ENCODE measurements around the gene DHCR7. TPM values are rescaled to one million over a fixed set of nuclear protein-coding genes. Genes with fewer than 3 reads are reported as not detected.

Gene DHCR7
- total RNA-seq, 8 experiments from 2014 or later = 15.3 to 155 (median 49.6) TPM

- Histone ChIP-seq H3K27ac (peak overlapping the region in 1 of 2 donors; percentile 74), H3K4me3 (peak overlapping the region; percentile 68 to 88 (median 84)), H3K4me1 (replicated peaks in 1 of 2) (peaks cover 21 to 30% of the 10 kb centered on the region in 2 donors)
- in situ Hi-C loops (cut with MboI; ENCODE audit: low pct_unique_long_range_greater_than_20kb in 2 of 9, low sequenced_read_pairs in 9 of 9, unreplicated experiment in 9 of 9) = loop anchor here in 1 of 9 experiments (25.0 kb wide), 1 partner anchor 987 kb away; no protein-coding TSS in a partner anchor
- 0 to 50% (median 35%) methylated on average over 1 to 4 of the region's 6 CpGs; no CpG with 5 or more reads in 6 of the 10 experiments for WGBS, 10 experiments
- no peak for ATAC-seq (replicated peaks in 6 of 8)
These were observed 1.4 kb upstream of the DHCR7 start for GRCh38 chr11:71449596-71449995.

DNA sequence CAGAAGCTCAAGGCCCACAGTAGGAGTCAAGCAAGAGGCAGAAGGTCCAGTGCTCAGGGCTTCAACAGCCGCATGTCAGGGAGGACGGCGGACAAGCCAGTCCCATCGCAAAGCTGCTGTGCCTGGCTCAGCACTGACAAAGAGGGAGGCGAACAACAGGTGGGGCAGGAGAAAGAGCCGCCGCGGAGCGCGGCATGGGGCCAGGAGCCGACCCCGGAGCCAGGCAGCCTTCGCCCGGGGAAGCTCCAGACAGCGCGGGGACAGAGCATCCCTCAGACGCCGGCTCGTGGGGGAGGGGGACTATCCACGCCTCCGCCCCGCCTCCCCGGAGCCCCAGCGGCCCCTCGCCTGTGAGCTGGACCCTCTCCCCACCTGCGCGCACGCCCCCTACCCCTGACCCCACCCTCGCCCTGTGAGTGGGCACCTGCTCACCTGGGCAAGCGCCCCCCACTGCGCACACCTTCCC, 369 bp downstream of the DHCR7 start:
- Histone ChIP-seq H3K27ac (peak overlapping the region; percentile 71 to 72), H3K4me3 (peak overlapping the region; percentile 68 to 88 (median 84)), H3K4me1 (replicated peaks in 1 of 2) (peaks cover 14 to 26% of the 10 kb centered on the region in 2 donors)
- WGBS, 10 experiments = 0% methylated on average over 4 of the region's 31 CpGs; no CpG with 5 or more reads in 9 of the 10 experiments
- peak; percentile 34 to 55 (median 48) for ATAC-seq (replicated peaks in 6 of 8)
- in situ Hi-C loops (cut with MboI; ENCODE audit: low pct_unique_long_range_greater_than_20kb in 2 of 9, low sequenced_read_pairs in 9 of 9, unreplicated experiment in 9 of 9) = loop anchor here in 1 of 9 experiments (25.0 kb wide), 1 partner anchor 986 kb away; no protein-coding TSS in a partner anchor

DNA sequence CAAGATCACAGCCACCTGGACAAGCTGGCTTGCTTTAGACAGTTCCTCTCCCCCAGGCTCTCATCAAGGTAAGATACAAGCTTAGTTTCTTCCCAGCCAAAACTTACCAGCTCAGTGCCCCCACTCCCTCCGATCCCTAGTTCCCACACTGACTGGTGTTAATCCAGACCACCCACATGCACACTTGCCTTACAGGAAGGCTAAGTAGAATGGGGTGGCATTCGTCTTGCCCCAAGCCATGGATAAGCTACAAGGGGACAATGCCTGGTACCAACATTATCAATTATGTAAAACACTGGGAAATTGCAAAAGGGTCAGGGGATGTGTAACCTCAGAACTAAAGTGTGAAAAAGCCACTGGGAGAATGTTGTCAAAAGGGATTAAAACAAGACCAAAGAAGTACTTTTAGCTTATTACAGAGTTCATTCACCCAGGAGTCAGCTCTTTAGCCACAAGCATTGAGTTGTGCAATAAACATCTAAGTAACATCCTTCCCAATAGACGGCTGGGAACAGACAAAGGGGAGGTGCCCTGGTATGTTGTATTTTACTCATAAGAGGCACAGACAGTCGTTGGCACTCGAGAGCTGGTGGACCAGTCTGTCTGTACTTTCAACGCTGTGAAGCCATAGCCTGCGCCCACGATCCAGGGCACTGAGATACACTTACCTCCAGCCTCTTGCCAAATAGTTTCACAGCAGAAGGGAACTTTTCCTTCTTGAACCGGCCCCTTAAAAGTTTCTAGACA, 1.1 kb downstream of the DHCR7 start:
- peaks cover 12 to 26% of the 10 kb centered on the region in 2 donors for H3K4me1 ChIP-seq (replicated peaks in 1 of 2)
- WGBS, 10 experiments = 0 to 63% (median 27%) methylated on average over 1 to 7 of the region's 9 CpGs
- H3K4me3 ChIP-seq = peak overlapping the region; percentile 68 to 88 (median 84)
- ATAC-seq (replicated peaks in 6 of 8) = peak in 3 of 8 experiments; percentile 1 to 14 (median 6)
- in situ Hi-C loops (cut with MboI; ENCODE audit: low pct_unique_long_range_greater_than_20kb in 2 of 9, low sequenced_read_pairs in 9 of 9, unreplicated experiment in 9 of 9) = loop anchor here in 1 of 9 experiments (25.0 kb wide), 1 partner anchor 985 kb away; no protein-coding TSS in a partner anchor
- no peak overlapping the region for H3K27ac ChIP-seq

DNA sequence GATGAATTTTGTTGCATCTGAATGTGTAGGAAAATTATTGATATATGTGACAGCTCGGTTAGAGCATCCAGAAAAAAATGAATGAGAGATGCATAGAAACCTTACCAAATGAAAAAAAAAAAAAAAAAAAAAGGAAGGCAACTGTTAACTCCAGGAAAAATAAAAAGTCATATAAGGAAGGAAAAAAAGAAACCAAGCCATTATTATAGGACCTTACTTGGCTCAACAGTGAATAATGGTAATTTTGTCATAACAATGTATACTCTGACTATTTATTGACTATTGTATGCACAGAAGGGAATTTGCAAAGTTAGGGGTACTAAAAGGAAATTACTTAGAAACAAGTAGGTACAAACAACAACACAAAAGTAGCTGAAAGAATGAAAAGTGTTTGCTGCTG, 2.0 kb downstream of the DHCR7 start:
- H3K27ac ChIP-seq = no peak overlapping the region
- H3K4me1 ChIP-seq (replicated peaks in 1 of 2) = peaks cover 2 to 17% of the 10 kb centered on the region in 2 donors
- in situ Hi-C loops (cut with MboI; ENCODE audit: low pct_unique_long_range_greater_than_20kb in 2 of 9, low sequenced_read_pairs in 9 of 9, unreplicated experiment in 9 of 9) = loop anchor here in 1 of 9 experiments (25.0 kb wide), 1 partner anchor 984 kb away; no protein-coding TSS in a partner anchor
- WGBS, 10 experiments = 17 to 100% (median 96%) methylated on average over 1 of the region's 1 CpG; no CpG with 5 or more reads in 2 of the 10 experiments
- no peak overlapping the region for H3K4me3 ChIP-seq
- no peak for ATAC-seq (replicated peaks in 6 of 8)

DNA sequence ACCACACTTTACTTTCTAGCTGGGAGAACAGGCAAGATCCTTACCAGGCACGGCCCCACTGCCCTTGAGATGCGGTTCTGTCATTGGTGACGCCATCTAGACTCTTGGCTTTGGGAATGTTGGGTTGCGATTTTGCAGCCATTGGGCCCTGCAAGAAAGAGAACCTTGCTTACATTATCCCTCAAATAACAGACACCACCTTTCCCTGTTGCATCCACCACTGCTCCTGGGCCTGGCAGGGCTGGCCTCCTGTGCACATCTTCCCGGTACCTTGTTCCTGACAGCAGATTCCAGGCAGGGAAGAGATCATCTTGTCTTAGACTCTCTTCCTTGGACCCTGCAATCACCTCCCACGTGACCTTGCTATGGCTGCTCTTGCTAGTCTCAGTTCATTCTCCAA, 3.4 kb downstream of the DHCR7 start:
- H3K4me1 ChIP-seq (replicated peaks in 1 of 2) = peaks cover 2 to 5% of the 10 kb centered on the region in 2 donors
- H3K4me3 ChIP-seq = no peak overlapping the region
- in situ Hi-C loops (cut with MboI; ENCODE audit: low pct_unique_long_range_greater_than_20kb in 2 of 9, low sequenced_read_pairs in 9 of 9, unreplicated experiment in 9 of 9) = loop anchor here in 1 of 9 experiments (25.0 kb wide), 1 partner anchor 983 kb away; no protein-coding TSS in a partner anchor
- WGBS, 10 experiments = 87 to 100% (median 97%) methylated on average over 1 to 6 of the region's 6 CpGs; no CpG with 5 or more reads in 3 of the 10 experiments
- H3K27ac ChIP-seq = no peak overlapping the region
- no peak for ATAC-seq (replicated peaks in 6 of 8)

- in situ Hi-C loops (cut with MboI; ENCODE audit: low pct_unique_long_range_greater_than_20kb in 2 of 9, low sequenced_read_pairs in 9 of 9, unreplicated experiment in 9 of 9) = loop anchor here in 1 of 9 experiments (25.0 kb wide), 1 partner anchor 982 kb away; no protein-coding TSS in a partner anchor
- no peak overlapping the region for H3K4me3 ChIP-seq
- 91 to 100% (median 91%) methylated on average over 1 to 17 of the region's 20 CpGs; no CpG with 5 or more reads in 7 of the 10 experiments for WGBS, 10 experiments
- H3K4me1 ChIP-seq (replicated peaks in 1 of 2) = peaks cover 0 to 2% of the 10 kb centered on the region in 2 donors
- no peak for ATAC-seq (replicated peaks in 6 of 8)
- no peak overlapping the region for H3K27ac ChIP-seq
These were observed 4.3 kb downstream of the DHCR7 start for GRCh38 chr11:71443736-71444445.

DNA sequence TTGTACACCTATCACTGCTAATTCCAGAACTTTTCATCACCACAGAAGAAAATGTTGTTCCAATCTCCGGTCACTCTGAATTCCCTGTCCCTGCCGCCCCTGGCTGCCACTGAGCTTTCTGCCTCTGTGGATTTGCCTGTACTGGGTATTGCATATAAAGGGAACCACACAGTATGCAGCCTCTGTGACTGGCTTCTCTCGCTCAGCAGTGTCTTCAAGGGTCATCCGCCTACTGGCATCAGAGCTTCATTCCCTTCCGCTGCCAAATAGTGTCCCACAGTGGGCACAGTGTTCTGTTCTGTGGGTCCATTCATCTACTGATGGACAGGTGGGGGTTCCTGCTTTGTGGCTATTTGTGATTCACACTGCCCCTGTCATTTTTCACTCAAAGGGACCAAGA, 5.3 kb downstream of the DHCR7 start:
- ATAC-seq (replicated peaks in 6 of 8) = no peak
- H3K27ac ChIP-seq = no peak overlapping the region
- H3K4me3 ChIP-seq = no peak overlapping the region
- in situ Hi-C loops (cut with MboI; ENCODE audit: low pct_unique_long_range_greater_than_20kb in 2 of 9, low sequenced_read_pairs in 9 of 9, unreplicated experiment in 9 of 9) = loop anchor here in 1 of 9 experiments (25.0 kb wide), 1 partner anchor 981 kb away; no protein-coding TSS in a partner anchor
- WGBS, 10 experiments = 83 to 100% (median 100%) methylated on average over 1 to 4 of the region's 5 CpGs; no CpG with 5 or more reads in 4 of the 10 experiments
- peaks cover 0 to 2% of the 10 kb centered on the region in 2 donors for H3K4me1 ChIP-seq (replicated peaks in 1 of 2)

DNA sequence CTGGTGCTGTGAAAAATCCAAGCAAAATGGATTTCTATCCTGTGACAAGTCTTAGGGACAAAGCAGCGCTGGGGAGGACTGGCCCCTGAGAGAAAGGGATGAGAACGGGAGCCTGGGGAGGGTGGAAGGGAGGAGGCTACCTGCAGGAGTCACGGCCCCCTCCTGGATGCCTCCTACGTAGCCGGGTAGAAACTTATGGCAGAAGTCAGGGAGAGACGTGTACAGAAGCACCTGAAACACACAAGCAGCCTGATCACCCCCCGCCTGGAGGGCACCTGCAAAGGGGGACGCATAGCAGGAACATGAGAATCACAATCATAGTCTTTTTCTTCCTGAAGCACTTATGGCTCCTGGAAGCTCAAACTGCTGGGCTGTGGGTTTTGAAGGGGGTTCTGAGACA, 6.1 kb downstream of the DHCR7 start:
- in situ Hi-C loops (cut with MboI; ENCODE audit: low pct_unique_long_range_greater_than_20kb in 2 of 9, low sequenced_read_pairs in 9 of 9, unreplicated experiment in 9 of 9) = loop anchor here in 1 of 9 experiments (25.0 kb wide), 1 partner anchor 980 kb away; no protein-coding TSS in a partner anchor
- ATAC-seq (replicated peaks in 6 of 8) = no peak
- WGBS, 10 experiments = 60 to 100% (median 92%) methylated on average over 1 to 4 of the region's 8 CpGs; no CpG with 5 or more reads in 3 of the 10 experiments
- H3K4me1 ChIP-seq (replicated peaks in 1 of 2) = no peaks in the 10 kb centered on the region
- no peak overlapping the region for H3K4me3 ChIP-seq
- no peak overlapping the region for H3K27ac ChIP-seq

GRCh38 chr11:71441251-71441650, 6.9 kb downstream of the DHCR7 start:
- H3K27ac ChIP-seq = no peak overlapping the region
- H3K4me3 ChIP-seq = no peak overlapping the region
- H3K4me1 ChIP-seq (replicated peaks in 1 of 2) = no peaks in the 10 kb centered on the region
- no peak for ATAC-seq (replicated peaks in 6 of 8)
- 92 to 100% (median 100%) methylated on average over 1 to 4 of the region's 11 CpGs; no CpG with 5 or more reads in 3 of the 10 experiments for WGBS, 10 experiments
- in situ Hi-C loops (cut with MboI; ENCODE audit: low pct_unique_long_range_greater_than_20kb in 2 of 9, low sequenced_read_pairs in 9 of 9, unreplicated experiment in 9 of 9) = loop anchor here in 1 of 9 experiments (25.0 kb wide), 1 partner anchor 979 kb away; no protein-coding TSS in a partner anchor

DNA sequence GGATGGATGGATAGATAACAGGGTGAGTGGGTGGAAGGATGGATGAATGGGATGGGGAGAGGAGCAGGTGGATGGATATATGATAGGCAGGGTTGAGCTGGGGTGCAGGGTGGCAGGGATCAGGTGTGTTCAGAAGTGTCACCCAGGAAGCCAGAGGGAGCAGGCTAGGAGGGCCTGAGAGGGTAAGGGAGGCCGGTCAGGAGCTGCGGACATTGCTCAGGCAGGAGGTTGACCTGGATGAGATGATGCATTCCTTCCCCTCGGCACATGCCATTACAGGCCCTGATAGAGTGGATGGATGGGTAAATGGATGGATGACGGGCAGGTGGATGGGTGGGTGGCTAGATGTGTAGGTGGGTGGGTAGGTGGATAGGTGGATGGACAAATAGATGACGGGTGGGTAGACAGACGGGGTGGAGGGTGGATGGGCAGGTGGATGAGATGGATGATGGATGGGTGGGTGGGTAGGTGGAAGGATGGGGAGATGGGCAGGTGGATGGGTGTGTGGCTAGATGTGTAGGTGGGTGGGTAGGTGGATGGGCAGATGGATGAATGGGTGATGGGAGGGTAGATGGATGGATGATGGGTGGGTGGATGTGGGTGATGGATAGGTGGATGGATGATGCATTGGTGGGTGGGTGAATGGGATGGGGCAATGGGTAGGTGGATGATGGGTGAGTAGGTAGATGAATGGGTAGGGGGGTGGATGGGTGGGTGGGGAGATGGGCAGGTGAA, 8.0 kb downstream of the DHCR7 start:
- no peak overlapping the region for H3K4me3 ChIP-seq
- WGBS, 10 experiments = 93 to 100% (median 100%) methylated on average over 1 to 5 of the region's 6 CpGs; no CpG with 5 or more reads in 5 of the 10 experiments
- ATAC-seq (replicated peaks in 6 of 8) = no peak
- no peak overlapping the region for H3K27ac ChIP-seq
- in situ Hi-C loops (cut with MboI; ENCODE audit: low pct_unique_long_range_greater_than_20kb in 2 of 9, low sequenced_read_pairs in 9 of 9, unreplicated experiment in 9 of 9) = loop anchor here in 1 of 9 experiments (25.0 kb wide), 1 partner anchor 978 kb away; no protein-coding TSS in a partner anchor
- H3K4me1 ChIP-seq (replicated peaks in 1 of 2) = no peaks in the 10 kb centered on the region

- in situ Hi-C loops (cut with MboI; ENCODE audit: low pct_unique_long_range_greater_than_20kb in 2 of 9, low sequenced_read_pairs in 9 of 9, unreplicated experiment in 9 of 9) = loop anchor here in 1 of 9 experiments (25.0 kb wide), 1 partner anchor 976 kb away; no protein-coding TSS in a partner anchor
These were observed 9.5 kb downstream of the DHCR7 start for GRCh38 chr11:71438650-71439049.

GRCh38 chr11:71437879-71438278, 10.3 kb downstream of the DHCR7 start:
- H3K4me3 ChIP-seq = no peak overlapping the region
- no peaks in the 10 kb centered on the region for H3K4me1 ChIP-seq (replicated peaks in 1 of 2)
- no peak for ATAC-seq (replicated peaks in 6 of 8)
- no peak overlapping the region for H3K27ac ChIP-seq
- 95 to 100% (median 100%) methylated on average over 1 to 4 of the region's 13 CpGs; no CpG with 5 or more reads in 7 of the 10 experiments for whole genome bisulfite sequencing, 10 experiments
- in situ Hi-C loops (cut with MboI; ENCODE audit: low pct_unique_long_range_greater_than_20kb in 2 of 9, low sequenced_read_pairs in 9 of 9, unreplicated experiment in 9 of 9) = loop anchor here in 1 of 9 experiments (25.0 kb wide), 1 partner anchor 976 kb away; no protein-coding TSS in a partner anchor

More at GRCh38 chr11:71438650-71439049, 9.5 kb downstream of the DHCR7 start:
- no peak overlapping the region for H3K27ac ChIP-seq
- WGBS, 10 experiments = 90 to 100% (median 93%) methylated on average over 5 to 9 of the region's 19 CpGs; no CpG with 5 or more reads in 5 of the 10 experiments
- ATAC-seq (replicated peaks in 6 of 8) = no peak
- no peaks in the 10 kb centered on the region for H3K4me1 ChIP-seq (replicated peaks in 1 of 2)
- H3K4me3 ChIP-seq = no peak overlapping the region
